Loucy (cell line): ENCODE data around the gene TMEM18.

Experiments used
- H2AFZ ChIP-seq: fragments of 200-600 bp; sonication (generic); 2 replicates; pipeline ENCODE4 v1.6.0; 2016; ENCODE audit warnings: antibody characterized with exemption, mild to moderate bottlenecking, low read length, moderate library complexity
- H3F3A ChIP-seq: fragments of 200-600 bp; 2 replicates; pipeline ENCODE4 v1.6.0; 2016; ENCODE audit warnings: antibody characterized with exemption, low read depth, mild to moderate bottlenecking
- H3K27me3 ChIP-seq: fragments of 200-600 bp; sonication (generic); 2 replicates; pipeline ENCODE4 v1.6.1; 2014; ENCODE audit warnings: low read length, mild to moderate bottlenecking; ENCODE audit not compliant: insufficient read depth, poor library complexity, severe bottlenecking
- H3K36me3 ChIP-seq: fragments of 200-600 bp; sonication (generic); 2 replicates; pipeline ENCODE4 v1.6.1; 2016; ENCODE audit warnings: low read length; ENCODE audit not compliant: insufficient read depth
- H3K4me1 ChIP-seq: fragments of 200-600 bp; sonication (generic); 2 replicates; pipeline ENCODE4 v1.5.1; 2014; ENCODE audit warnings: low read length, mild to moderate bottlenecking; ENCODE audit not compliant: insufficient read depth, poor library complexity, severe bottlenecking
- H3K4me2 ChIP-seq: fragments of 200-600 bp; sonication (generic); 2 replicates; pipeline ENCODE4 v1.6.0; 2014; ENCODE audit warnings: antibody characterized with exemption, low read length, low read depth, mild to moderate bottlenecking; ENCODE audit not compliant: poor library complexity, severe bottlenecking
- H3K4me3 ChIP-seq: fragments of 200-600 bp; sonication (generic); 2 replicates; pipeline ENCODE4 v1.5.1; 2014; ENCODE audit warnings: low read length, mild to moderate bottlenecking, mixed read lengths; ENCODE audit not compliant: poor library complexity, severe bottlenecking
- H3K79me2 ChIP-seq: fragments of 200-600 bp; sonication (generic); 2 replicates; pipeline ENCODE4 v1.6.1; 2014; ENCODE audit warnings: low read length; ENCODE audit not compliant: insufficient read depth
- H3K9ac ChIP-seq: fragments of 200-600 bp; sonication (generic); 2 replicates; pipeline ENCODE4 v1.6.0; 2014; ENCODE audit warnings: mild to moderate bottlenecking, low read depth, low read length, moderate library complexity; ENCODE audit not compliant: poor library complexity, severe bottlenecking
- H3K9me2 ChIP-seq: fragments of 200-600 bp; sonication (generic); replicated peaks from 2 replicates; pipeline ENCODE4 v1.6.1; 2016; ENCODE audit warnings: low read depth, low read length, mixed read lengths
- H3K9me3 ChIP-seq: fragments of 200-600 bp; sonication (generic); 2 replicates; pipeline ENCODE4 v1.6.1; 2014; ENCODE audit warnings: mild to moderate bottlenecking, antibody characterized with exemption, low read length, low read depth; ENCODE audit not compliant: insufficient read depth
- H4K20me1 ChIP-seq: fragments of 200-600 bp; sonication (generic); 2 replicates; pipeline ENCODE4 v1.6.0; 2014; ENCODE audit warnings: antibody characterized with exemption, low read length, mild to moderate bottlenecking; ENCODE audit not compliant: insufficient read depth, poor library complexity, severe bottlenecking
- CTCF ChIP-seq: fragments of 200-600 bp; sonication (generic); conservative IDR thresholded peaks from 2 replicates; pipeline ENCODE4 v1.5.1; 2014; ENCODE audit warnings: mild to moderate bottlenecking, antibody characterized with exemption, low read length
- EZH2phosphoT487 ChIP-seq: fragments of 200-600 bp; IDR thresholded peaks from 2 replicates; pipeline ENCODE4 v1.6.1; 2018; ENCODE audit warnings: antibody characterized with exemption, mild to moderate bottlenecking, moderate library complexity, borderline replicate concordance

TMEM18 gene

GRCh38 chr2:627926-628560, 49.2 kb downstream of the TMEM18 start:
- no peaks in the 10 kb centered on the region for H4K20me1 ChIP-seq
- no peak overlapping the region for H2AFZ ChIP-seq
- no peak overlapping the region for H3K4me2 ChIP-seq

GRCh38 chr2:627340-627709, 49.9 kb downstream of the TMEM18 start:
- Histone ChIP-seq H3K9me3 (no peaks in the 10 kb centered on the region), H3K79me2 (no peaks in the 10 kb centered on the region), H3K4me2 (no peak overlapping the region), H3K4me3 (no peak overlapping the region), H3K4me1 (no peaks in the 10 kb centered on the region), H3K9ac (no peak overlapping the region), H2AFZ (no peak overlapping the region), H3K9me2 (no peaks in the 10 kb centered on the region), H3K27me3 (no peaks in the 10 kb centered on the region), H3K36me3 (no peaks in the 10 kb centered on the region), H3F3A (no peaks in the 10 kb centered on the region), H4K20me1 (no peaks in the 10 kb centered on the region)
- TF ChIP-seq EZH2phosphoT487 (no peak), CTCF (no peak)

More at GRCh38 chr2:627926-628560, 49.2 kb downstream of the TMEM18 start:
- H3K4me3 ChIP-seq: no peak overlapping the region
- no peaks in the 10 kb centered on the region for H3K9me3 ChIP-seq
- no peak for TF ChIP-seq EZH2phosphoT487
- TF ChIP-seq CTCF: no peak
- H3K79me2 ChIP-seq: no peaks in the 10 kb centered on the region
- no peaks in the 10 kb centered on the region for H3K36me3 ChIP-seq
- H3K9ac ChIP-seq: no peak overlapping the region
- no peaks in the 10 kb centered on the region for H3K4me1 ChIP-seq
- no peaks in the 10 kb centered on the region for H3F3A ChIP-seq
- no peaks in the 10 kb centered on the region for H3K9me2 ChIP-seq
- no peaks in the 10 kb centered on the region for H3K27me3 ChIP-seq

- no peak overlapping the region for H2AFZ ChIP-seq
- no peaks in the 10 kb centered on the region for H3F3A ChIP-seq
- no peak overlapping the region for H3K9ac ChIP-seq
- H3K27me3 ChIP-seq: no peaks in the 10 kb centered on the region
- no peak for TF ChIP-seq EZH2phosphoT487
- TF ChIP-seq CTCF: no peak
- no peaks in the 10 kb centered on the region for H3K79me2 ChIP-seq
- no peaks in the 10 kb centered on the region for H3K9me3 ChIP-seq
- H3K36me3 ChIP-seq: no peaks in the 10 kb centered on the region
- H3K9me2 ChIP-seq: no peaks in the 10 kb centered on the region
- no peak overlapping the region for H3K4me2 ChIP-seq
- no peak overlapping the region for H3K4me3 ChIP-seq
- H3K4me1 ChIP-seq: no peaks in the 10 kb centered on the region
- H4K20me1 ChIP-seq: no peaks in the 10 kb centered on the region
Measured at GRCh38 chr2:626491-627339, 50.5 kb downstream of the TMEM18 start.
